ENCODE data around the gene FBXL17.

DNA sequence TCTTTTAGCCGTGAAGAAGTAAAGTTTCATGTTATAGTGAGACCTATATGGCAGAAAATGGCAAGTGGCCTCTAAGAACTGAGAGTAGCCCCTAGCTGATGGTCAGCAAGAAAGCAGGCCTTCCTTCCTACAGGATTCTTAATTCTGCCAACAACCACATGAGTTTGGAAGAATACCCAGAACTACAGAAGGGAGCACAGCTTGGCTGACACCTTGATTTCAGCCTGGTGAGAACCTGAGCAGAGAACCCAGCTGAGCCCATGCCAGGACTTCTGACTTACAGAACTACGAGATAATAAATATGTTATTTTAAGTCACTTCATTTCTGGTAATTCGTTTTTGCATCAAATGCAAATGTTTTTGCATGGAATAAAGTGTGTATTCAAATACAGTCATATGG lies 5.9 kb upstream of the FBXL17 start:
- TF ChIP-seq EP300 (IDR thresholded peaks at IDR 0.05) (no peak), POLR2A (IDR thresholded peaks at IDR 0.05) (no peak)
- TF ChIP-seq, protein P1, sequence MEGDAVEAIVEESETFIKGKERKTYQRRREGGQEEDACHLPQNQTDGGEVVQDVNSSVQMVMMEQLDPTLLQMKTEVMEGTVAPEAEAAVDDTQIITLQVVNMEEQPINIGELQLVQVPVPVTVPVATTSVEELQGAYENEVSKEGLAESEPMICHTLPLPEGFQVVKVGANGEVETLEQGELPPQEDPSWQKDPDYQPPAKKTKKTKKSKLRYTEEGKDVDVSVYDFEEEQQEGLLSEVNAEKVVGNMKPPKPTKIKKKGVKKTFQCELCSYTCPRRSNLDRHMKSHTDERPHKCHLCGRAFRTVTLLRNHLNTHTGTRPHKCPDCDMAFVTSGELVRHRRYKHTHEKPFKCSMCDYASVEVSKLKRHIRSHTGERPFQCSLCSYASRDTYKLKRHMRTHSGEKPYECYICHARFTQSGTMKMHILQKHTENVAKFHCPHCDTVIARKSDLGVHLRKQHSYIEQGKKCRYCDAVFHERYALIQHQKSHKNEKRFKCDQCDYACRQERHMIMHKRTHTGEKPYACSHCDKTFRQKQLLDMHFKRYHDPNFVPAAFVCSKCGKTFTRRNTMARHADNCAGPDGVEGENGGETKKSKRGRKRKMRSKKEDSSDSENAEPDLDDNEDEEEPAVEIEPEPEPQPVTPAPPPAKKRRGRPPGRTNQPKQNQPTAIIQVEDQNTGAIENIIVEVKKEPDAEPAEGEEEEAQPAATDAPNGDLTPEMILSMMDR (IDR thresholded peaks at IDR 0.05) = no peak
